Measurements from ENCODE around the gene TRAK2.
"Not testable (repeated sequence)": the region's sequence is repeated elsewhere in the genome, so short reads cannot be mapped to it uniquely, and the experiment has no call there.

TRAK2 gene

DNA sequence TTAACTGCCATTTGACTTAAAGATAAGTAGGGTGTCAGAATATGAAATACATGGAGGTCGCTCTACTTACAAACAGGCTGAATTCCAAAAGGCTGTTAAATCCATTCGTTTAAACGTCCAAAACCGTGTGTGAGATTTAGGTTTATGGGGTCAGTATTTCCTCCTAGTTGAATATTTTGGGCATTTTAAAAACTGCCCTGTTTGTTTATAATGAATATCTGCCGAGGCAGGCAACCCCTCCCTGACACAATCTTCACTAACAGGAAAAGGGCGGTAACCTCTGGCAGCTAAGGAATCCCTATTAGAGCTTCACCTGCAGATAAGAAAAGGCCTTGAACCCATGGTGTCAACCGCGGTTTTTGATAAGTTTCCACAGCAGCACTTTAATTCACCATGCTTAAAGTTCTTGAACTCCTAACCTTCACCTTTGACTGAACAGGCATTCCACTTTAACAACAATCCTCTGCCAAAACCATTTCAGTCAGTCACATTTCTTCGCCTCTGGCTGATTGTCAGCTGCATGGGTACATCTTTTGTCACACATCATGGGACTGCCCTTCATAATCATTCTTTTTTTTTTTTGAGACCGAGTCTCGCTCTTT is 17.8 kb downstream of the TRAK2 start:
- Histone ChIP-seq H3K4me3 (ENCODE audit: insufficient read depth, low read depth, low read length) (no peak overlapping the region), H3K27ac (ENCODE audit: insufficient read depth, low read depth, low read length, poor library complexity, severe bottlenecking) (no peak overlapping the region), H3K36me3 (ENCODE audit: control insufficient read depth, insufficient read depth, low read length) (no peaks in the 10 kb centered on the region), H3K4me1 (ENCODE audit: control insufficient read depth, insufficient read depth, low read length) (no peaks in the 10 kb centered on the region), H3K27me3 (ENCODE audit: control insufficient read depth, insufficient read depth, low read length, poor library complexity, severe bottlenecking) (no peaks in the 10 kb centered on the region), H3K9me3 (ENCODE audit: control insufficient read depth, low read length) (no peaks in the 10 kb centered on the region)
- 88% methylated on average over 11 of the region's 11 CpGs for WGBS, 2 experiments

- WGBS, 2 experiments, result 96 to 97% methylated on average over 4 to 5 of the region's 5 CpGs
- Histone ChIP-seq H3K27ac (ENCODE audit: insufficient read depth, low read depth, low read length, poor library complexity, severe bottlenecking) (no peak overlapping the region), H3K4me3 (ENCODE audit: insufficient read depth, low read depth, low read length) (no peak overlapping the region), H3K36me3 (ENCODE audit: control insufficient read depth, insufficient read depth, low read length) (no peaks in the 10 kb centered on the region), H3K9me3 (ENCODE audit: control insufficient read depth, low read length) (no peaks in the 10 kb centered on the region), H3K4me1 (ENCODE audit: control insufficient read depth, insufficient read depth, low read length) (no peaks in the 10 kb centered on the region), H3K27me3 (ENCODE audit: control insufficient read depth, insufficient read depth, low read length, poor library complexity, severe bottlenecking) (no peaks in the 10 kb centered on the region)
Measured at GRCh38 chr2:201432621-201433393, 18.5 kb downstream of the TRAK2 start.

DNA sequence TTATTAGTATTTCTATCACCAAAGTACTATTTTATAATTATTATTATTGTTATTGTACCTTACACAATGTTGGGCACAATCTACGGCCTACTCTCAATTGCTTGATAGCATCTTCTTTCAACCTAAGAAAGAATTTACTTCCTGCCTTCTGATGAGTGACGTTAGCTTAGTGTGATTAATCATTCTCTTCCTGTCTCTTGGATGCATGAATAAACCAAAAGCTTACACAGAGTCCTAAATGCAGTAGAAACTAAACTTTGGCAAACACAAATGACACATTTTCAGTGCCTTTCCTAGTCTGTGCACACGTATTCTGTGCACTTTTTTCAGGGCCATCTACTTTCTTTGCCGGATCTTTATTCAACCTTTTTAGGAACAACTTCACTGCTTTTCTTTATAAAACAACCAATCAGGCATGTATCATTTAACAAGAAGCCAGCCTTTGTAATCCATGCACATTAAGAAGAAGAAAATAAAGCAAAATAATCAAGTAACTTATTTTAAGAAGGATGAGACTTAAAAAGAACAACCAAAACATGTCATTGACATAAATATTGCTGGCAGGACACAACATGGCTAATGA is 19.1 kb downstream of the TRAK2 start:
- no peaks in the 10 kb centered on the region for H3K9me3 ChIP-seq (ENCODE audit: control insufficient read depth, low read length)
- no peak overlapping the region for H3K27ac ChIP-seq (ENCODE audit: insufficient read depth, low read depth, low read length, poor library complexity, severe bottlenecking)
- 90 to 94% methylated on average over 4 of the region's 4 CpGs for WGBS, 2 experiments
- H3K4me3 ChIP-seq (ENCODE audit: insufficient read depth, low read depth, low read length), result no peak overlapping the region
- H3K36me3 ChIP-seq (ENCODE audit: control insufficient read depth, insufficient read depth, low read length), result no peaks in the 10 kb centered on the region
- H3K4me1 ChIP-seq (ENCODE audit: control insufficient read depth, insufficient read depth, low read length), result no peaks in the 10 kb centered on the region
- no peaks in the 10 kb centered on the region for H3K27me3 ChIP-seq (ENCODE audit: control insufficient read depth, insufficient read depth, low read length, poor library complexity, severe bottlenecking)

DNA sequence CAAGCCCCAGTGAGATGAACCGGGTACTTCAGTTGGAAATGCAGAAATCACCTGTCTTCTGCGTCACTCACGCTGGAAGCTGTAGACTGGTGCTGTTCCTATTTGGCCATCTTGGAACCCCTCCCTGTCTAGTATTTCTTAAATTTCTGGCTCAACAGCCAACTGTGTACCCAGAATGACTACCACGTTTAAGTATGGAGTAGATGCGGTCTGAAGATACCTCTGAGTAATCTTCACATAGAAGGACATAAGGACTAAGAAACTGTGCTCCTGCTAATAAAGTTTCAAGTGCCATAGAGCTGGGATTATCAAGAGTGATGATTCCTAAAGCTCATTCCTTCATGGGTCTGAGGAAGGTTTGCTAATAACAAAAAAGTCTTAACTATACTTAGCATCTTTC is 20.4 kb downstream of the TRAK2 start:
- H3K36me3 ChIP-seq (ENCODE audit: control insufficient read depth, insufficient read depth, low read length), result no peaks in the 10 kb centered on the region
- no peak overlapping the region for H3K27ac ChIP-seq (ENCODE audit: insufficient read depth, low read depth, low read length, poor library complexity, severe bottlenecking)
- no peaks in the 10 kb centered on the region for H3K4me1 ChIP-seq (ENCODE audit: control insufficient read depth, insufficient read depth, low read length)
- H3K9me3 ChIP-seq (ENCODE audit: control insufficient read depth, low read length), result no peaks in the 10 kb centered on the region
- no peaks in the 10 kb centered on the region for H3K27me3 ChIP-seq (ENCODE audit: control insufficient read depth, insufficient read depth, low read length, poor library complexity, severe bottlenecking)
- 74 to 77% methylated on average over 5 of the region's 5 CpGs for WGBS, 2 experiments
- H3K4me3 ChIP-seq (ENCODE audit: insufficient read depth, low read depth, low read length), result no peak overlapping the region

GRCh38 chr2:201430322-201430721 is 20.9 kb downstream of the TRAK2 start:
- H3K27ac ChIP-seq (ENCODE audit: insufficient read depth, low read depth, low read length, poor library complexity, severe bottlenecking), result not testable (repeated sequence)
- WGBS, 2 experiments, result 94 to 96% methylated on average over 12 of the region's 12 CpGs

GRCh38 chr2:201429835-201430234 is 21.4 kb downstream of the TRAK2 start:
- H3K4me3 ChIP-seq (ENCODE audit: insufficient read depth, low read depth, low read length); H3K36me3 ChIP-seq (ENCODE audit: control insufficient read depth, insufficient read depth, low read length); H3K4me1 ChIP-seq (ENCODE audit: control insufficient read depth, insufficient read depth, low read length); H3K27ac ChIP-seq (ENCODE audit: insufficient read depth, low read depth, low read length, poor library complexity, severe bottlenecking); H3K9me3 ChIP-seq (ENCODE audit: control insufficient read depth, low read length); H3K27me3 ChIP-seq (ENCODE audit: control insufficient read depth, insufficient read depth, low read length, poor library complexity, severe bottlenecking): not testable (repeated sequence)
- 95 to 97% methylated on average over 6 of the region's 6 CpGs for WGBS, 2 experiments

More at GRCh38 chr2:201430322-201430721, 20.9 kb downstream of the TRAK2 start:
- H3K36me3 ChIP-seq (ENCODE audit: control insufficient read depth, insufficient read depth, low read length); H3K27me3 ChIP-seq (ENCODE audit: control insufficient read depth, insufficient read depth, low read length, poor library complexity, severe bottlenecking); H3K4me3 ChIP-seq (ENCODE audit: insufficient read depth, low read depth, low read length); H3K4me1 ChIP-seq (ENCODE audit: control insufficient read depth, insufficient read depth, low read length); H3K9me3 ChIP-seq (ENCODE audit: control insufficient read depth, low read length): not testable (repeated sequence)

GRCh38 chr2:201428366-201428765 is 22.9 kb downstream of the TRAK2 start:
- not testable (repeated sequence) for H3K27ac ChIP-seq (ENCODE audit: insufficient read depth, low read depth, low read length, poor library complexity, severe bottlenecking); H3K27me3 ChIP-seq (ENCODE audit: control insufficient read depth, insufficient read depth, low read length, poor library complexity, severe bottlenecking); H3K4me1 ChIP-seq (ENCODE audit: control insufficient read depth, insufficient read depth, low read length); H3K9me3 ChIP-seq (ENCODE audit: control insufficient read depth, low read length); H3K36me3 ChIP-seq (ENCODE audit: control insufficient read depth, insufficient read depth, low read length); H3K4me3 ChIP-seq (ENCODE audit: insufficient read depth, low read depth, low read length)

DNA sequence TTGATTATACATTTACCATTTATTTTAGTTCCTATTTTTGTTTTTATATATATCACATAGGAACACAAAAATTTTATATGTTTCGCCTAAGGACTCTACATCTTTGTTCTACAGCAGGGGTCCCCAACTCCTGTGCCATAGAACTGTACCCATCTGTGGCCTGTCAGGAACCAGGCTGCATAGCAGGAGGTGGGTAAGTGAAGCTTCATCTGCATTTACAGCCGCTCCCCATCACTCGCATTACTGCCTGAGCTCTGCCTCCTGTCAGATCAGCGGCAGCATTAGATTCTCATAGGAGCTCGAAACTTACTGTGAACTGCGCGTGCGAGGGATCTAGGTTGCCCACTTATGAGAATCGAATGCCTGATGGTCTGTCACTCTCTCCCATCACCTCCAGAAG is 25.3 kb downstream of the TRAK2 start:
- whole genome bisulfite sequencing, 2 experiments, result 80 to 84% methylated on average over 9 of the region's 9 CpGs
- Histone ChIP-seq H3K9me3 (ENCODE audit: control insufficient read depth, low read length) (no peaks in the 10 kb centered on the region), H3K36me3 (ENCODE audit: control insufficient read depth, insufficient read depth, low read length) (no peaks in the 10 kb centered on the region), H3K27ac (ENCODE audit: insufficient read depth, low read depth, low read length, poor library complexity, severe bottlenecking) (no peak overlapping the region), H3K27me3 (ENCODE audit: control insufficient read depth, insufficient read depth, low read length, poor library complexity, severe bottlenecking) (no peaks in the 10 kb centered on the region), H3K4me3 (ENCODE audit: insufficient read depth, low read depth, low read length) (no peak overlapping the region), H3K4me1 (ENCODE audit: control insufficient read depth, insufficient read depth, low read length) (no peaks in the 10 kb centered on the region)

DNA sequence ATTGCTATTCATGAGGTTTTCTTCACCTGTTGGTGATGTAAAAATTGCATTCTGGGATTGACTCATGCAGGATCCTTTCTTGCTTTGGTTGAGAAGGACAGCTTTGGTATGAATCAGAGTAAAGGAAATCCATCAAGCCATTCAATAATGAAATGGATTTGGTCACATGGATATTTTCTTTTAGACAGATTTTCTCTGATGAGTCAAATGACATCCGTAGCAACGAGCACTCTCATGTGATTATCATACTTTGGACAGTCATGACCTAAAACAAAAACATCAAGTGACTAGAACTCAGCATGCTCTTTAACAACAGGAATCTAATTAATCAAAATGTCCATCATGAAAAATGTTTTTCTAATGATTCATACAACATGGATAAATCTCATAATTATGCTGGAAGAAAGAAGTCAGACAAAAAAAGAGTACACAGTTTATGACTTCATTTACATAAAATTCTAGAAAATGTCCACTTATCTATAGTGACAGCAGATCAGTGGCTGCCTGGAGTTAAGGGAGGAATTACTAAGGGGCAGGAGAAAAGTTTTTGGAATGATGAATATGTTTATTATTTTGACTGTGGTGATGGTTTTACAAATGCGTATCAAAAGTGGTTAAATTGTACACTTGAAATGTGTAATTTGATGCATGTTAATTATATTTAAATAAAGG is 30.7 kb downstream of the TRAK2 start:
- no peaks in the 10 kb centered on the region for H3K9me3 ChIP-seq (ENCODE audit: control insufficient read depth, low read length)
- no peaks in the 10 kb centered on the region for H3K4me1 ChIP-seq (ENCODE audit: control insufficient read depth, insufficient read depth, low read length)
- no peak overlapping the region for H3K27ac ChIP-seq (ENCODE audit: insufficient read depth, low read depth, low read length, poor library complexity, severe bottlenecking)
- no peaks in the 10 kb centered on the region for H3K27me3 ChIP-seq (ENCODE audit: control insufficient read depth, insufficient read depth, low read length, poor library complexity, severe bottlenecking)
- H3K36me3 ChIP-seq (ENCODE audit: control insufficient read depth, insufficient read depth, low read length), result no peaks in the 10 kb centered on the region
- no peak overlapping the region for H3K4me3 ChIP-seq (ENCODE audit: insufficient read depth, low read depth, low read length)
- 92 to 96% methylated on average over 3 of the region's 3 CpGs for WGBS, 2 experiments

DNA sequence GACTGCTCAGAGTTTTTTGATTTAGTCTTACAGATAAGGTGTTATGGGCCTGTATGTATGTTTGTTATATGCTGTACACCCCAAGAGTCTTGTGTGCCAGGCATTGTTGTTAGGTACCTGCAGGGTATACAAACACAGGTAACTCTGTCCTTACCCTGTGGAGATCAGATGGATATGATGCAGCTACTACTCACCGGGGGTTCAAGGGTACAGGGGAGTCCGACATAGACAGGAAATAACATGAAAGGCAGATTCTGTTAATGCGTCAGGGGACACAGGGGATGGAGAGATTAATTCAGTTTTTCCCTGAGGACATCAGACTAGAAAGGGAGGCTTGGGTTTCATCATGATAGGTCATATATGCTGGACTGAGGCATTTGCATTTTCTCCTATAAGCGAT is 31.3 kb downstream of the TRAK2 start:
- Histone ChIP-seq H3K27ac (ENCODE audit: insufficient read depth, low read depth, low read length, poor library complexity, severe bottlenecking) (no peak overlapping the region), H3K36me3 (ENCODE audit: control insufficient read depth, insufficient read depth, low read length) (no peaks in the 10 kb centered on the region), H3K9me3 (ENCODE audit: control insufficient read depth, low read length) (no peaks in the 10 kb centered on the region), H3K4me1 (ENCODE audit: control insufficient read depth, insufficient read depth, low read length) (no peaks in the 10 kb centered on the region), H3K27me3 (ENCODE audit: control insufficient read depth, insufficient read depth, low read length, poor library complexity, severe bottlenecking) (no peaks in the 10 kb centered on the region), H3K4me3 (ENCODE audit: insufficient read depth, low read depth, low read length) (no peak overlapping the region)
- WGBS, 2 experiments, result 95 to 98% methylated on average over 4 of the region's 4 CpGs
